Chondrocyte (in vitro differentiated cells): ENCODE measurements around the gene TRIM52. TPM values are rescaled to one million over a fixed set of nuclear protein-coding genes. Genes with fewer than 3 reads are reported as not detected.

Experiments used
- DNase-seq: peaks from one replicate; pipeline ENCODE4 v3.0.0; 2021; ENCODE audit warnings: mixed read lengths, low spot score
- H3K27ac Mint-ChIP-seq: one replicate; pipeline ENCODE4 v1.8.0; 2021; ENCODE audit warnings: mild to moderate bottlenecking, moderate library complexity, mixed read lengths; ENCODE audit not compliant: unreplicated experiment
- H3K27me3 Mint-ChIP-seq: 2 replicates; pipeline ENCODE4 v1.8.0; 2021; ENCODE audit warnings: low read depth, mixed read lengths
- H3K36me3 Mint-ChIP-seq: 2 replicates; pipeline ENCODE4 v1.8.0; 2021; ENCODE audit warnings: low read depth, mixed read lengths
- H3K4me1 Mint-ChIP-seq: 2 replicates; pipeline ENCODE4 v1.8.0; 2021; ENCODE audit warnings: low read depth, mild to moderate bottlenecking, mixed read lengths
- H3K4me3 Mint-ChIP-seq: one replicate; pipeline ENCODE4 v1.8.0; 2021; ENCODE audit warnings: mild to moderate bottlenecking, moderate library complexity, mixed read lengths; ENCODE audit not compliant: unreplicated experiment
- H3K9me3 Mint-ChIP-seq: 2 replicates; pipeline ENCODE4 v1.8.0; 2021; ENCODE audit warnings: low read depth, mixed read lengths
- CTCF ChIP-seq: fragments of 200-600 bp; sonication (generic); IDR thresholded peaks from 2 replicates; pipeline ENCODE4 v1.5.0; 2021; ENCODE audit warnings: antibody characterized with exemption, mild to moderate bottlenecking, moderate library complexity
- total RNA-seq: library from RNA; stranded (reverse); gene quantifications from 3 replicates; pipeline ENCODE4 v1.2.1, GENCODE V29; 2021

Gene TRIM52
- total RNA-seq, 1 donor from 2014 or later: 8.3 TPM

DNA sequence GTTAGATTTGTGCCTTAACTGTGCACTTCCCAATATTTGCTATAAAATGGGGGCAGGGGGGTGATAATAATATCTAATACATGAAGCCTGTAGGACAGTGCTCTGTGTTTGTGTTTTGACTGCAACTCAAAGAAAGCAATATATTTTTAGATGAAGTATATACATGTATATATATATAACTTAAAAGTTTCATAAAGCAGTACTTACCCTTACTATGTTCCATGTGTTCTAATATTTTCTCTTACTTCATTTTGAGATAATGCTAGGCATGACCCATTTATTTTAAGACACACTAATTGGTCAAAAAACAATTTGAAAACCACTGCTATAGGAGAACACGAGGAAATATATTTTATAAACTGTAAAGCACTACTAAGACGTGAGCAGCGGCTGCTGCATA is 2.4 kb downstream of the TRIM52 start:
- Mint-ChIP-seq H3K27ac (peak overlapping the region; percentile 51), H3K4me3 (peak overlapping the region; percentile 98), H3K36me3 (peaks cover 14% of the 10 kb centered on the region), H3K9me3 (no peaks in the 10 kb centered on the region), H3K27me3 (no peaks in the 10 kb centered on the region), H3K4me1 (peaks cover 69% of the 10 kb centered on the region)
- TF ChIP-seq CTCF: no peak
- no peak for DNase-seq

GRCh38 chr5:181255836-181256578 is 4.9 kb downstream of the TRIM52 start:
- H3K27me3 Mint-ChIP-seq: no peaks in the 10 kb centered on the region
- no peak overlapping the region for H3K4me3 Mint-ChIP-seq
- peak overlapping the region; percentile 62 for H3K27ac Mint-ChIP-seq
- H3K9me3 Mint-ChIP-seq: no peaks in the 10 kb centered on the region
- H3K36me3 Mint-ChIP-seq: peaks cover 17% of the 10 kb centered on the region
- no peak for TF ChIP-seq CTCF
- DNase-seq: no peak
- H3K4me1 Mint-ChIP-seq: peaks cover 84% of the 10 kb centered on the region

- Mint-ChIP-seq H3K4me3 (no peak overlapping the region), H3K9me3 (no peaks in the 10 kb centered on the region), H3K27ac (peak overlapping the region; percentile 54), H3K4me1 (peaks cover 84% of the 10 kb centered on the region), H3K27me3 (no peaks in the 10 kb centered on the region), H3K36me3 (peaks cover 17% of the 10 kb centered on the region)
- TF ChIP-seq CTCF: no peak
- no peak for DNase-seq
Measured at GRCh38 chr5:181255276-181255675, 5.7 kb downstream of the TRIM52 start.

DNA sequence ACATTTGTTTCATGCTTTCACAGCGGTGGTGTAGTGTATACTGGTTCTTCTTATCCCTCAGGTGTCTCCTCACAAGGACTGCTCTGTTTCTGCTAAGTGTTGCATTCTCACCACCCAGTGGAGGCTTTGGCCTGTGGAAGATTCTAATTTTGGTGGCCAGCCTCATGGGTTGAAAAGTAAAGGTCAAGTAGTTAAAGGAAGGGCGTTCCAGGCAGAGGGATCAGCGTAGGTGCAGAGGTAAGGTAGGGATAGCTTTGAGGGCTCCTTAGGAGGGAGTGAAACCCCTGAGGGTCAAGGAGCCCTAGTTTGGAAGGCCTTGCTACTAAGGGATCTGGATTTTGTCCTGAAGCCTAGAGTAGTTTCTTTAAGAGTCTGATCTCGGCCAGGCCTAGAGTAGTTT is 12.7 kb downstream of the TRIM52 start:
- no peaks in the 10 kb centered on the region for H3K9me3 Mint-ChIP-seq
- peaks cover 6% of the 10 kb centered on the region for H3K36me3 Mint-ChIP-seq
- H3K4me3 Mint-ChIP-seq: peak overlapping the region; percentile 94
- H3K27ac Mint-ChIP-seq: peak overlapping the region; percentile 97
- H3K4me1 Mint-ChIP-seq: peaks cover 60% of the 10 kb centered on the region
- no peaks in the 10 kb centered on the region for H3K27me3 Mint-ChIP-seq
- no peak for DNase-seq
- TF ChIP-seq CTCF: no peak

DNA sequence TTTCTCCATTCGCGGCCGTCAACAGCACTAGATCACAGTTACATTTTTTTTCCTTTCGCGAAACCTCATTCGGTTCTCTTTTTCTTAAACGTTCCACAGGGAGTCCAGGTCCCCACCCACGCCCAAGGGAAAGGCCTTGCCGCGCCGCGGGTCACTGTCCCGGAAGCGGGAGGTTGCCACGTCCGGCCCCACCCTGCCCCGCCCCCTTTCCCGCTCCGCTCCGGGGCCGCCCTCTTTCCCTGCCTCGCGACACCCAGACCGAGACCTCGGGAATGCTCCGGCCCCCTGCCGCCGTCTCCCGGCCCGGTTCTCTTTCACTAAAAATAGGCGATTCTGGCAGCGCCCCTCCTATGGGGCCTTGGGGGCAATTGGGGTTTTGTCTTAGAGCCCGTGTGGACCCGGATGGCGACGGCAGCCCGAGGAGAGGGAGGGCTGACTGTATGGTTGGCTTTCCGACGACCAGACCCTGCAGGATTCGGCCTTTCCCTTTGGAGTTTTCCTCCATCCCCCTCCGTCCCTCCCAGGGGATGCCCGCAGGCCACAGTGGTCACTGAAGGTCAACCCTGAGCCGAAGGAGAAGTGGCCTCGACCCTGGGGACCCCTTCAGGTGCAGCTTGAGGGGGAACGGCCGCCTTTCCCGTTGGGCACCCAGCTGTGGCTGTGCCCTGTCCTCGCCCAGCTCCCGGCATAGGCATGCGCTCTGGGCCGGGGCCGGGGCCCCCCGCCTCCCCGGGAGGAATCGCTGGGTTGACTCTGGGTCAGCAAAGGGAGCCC is 14.5 kb downstream of the TRIM52 start:
- peak; percentile 32 for TF ChIP-seq CTCF
- Mint-ChIP-seq H3K4me1 (peaks cover 66% of the 10 kb centered on the region), H3K27ac (peak overlapping the region; percentile 97), H3K4me3 (peak overlapping the region; percentile 94), H3K36me3 (peaks cover 15% of the 10 kb centered on the region), H3K27me3 (no peaks in the 10 kb centered on the region), H3K9me3 (no peaks in the 10 kb centered on the region)
- DNase-seq: peak; percentile 96
